NOMO-1 treated with DMSO at 0.1 percent for 48 hours (cell line): ENCODE measurements around the gene GTF3C5.
"Not testable (repeated sequence)": the region's sequence is repeated elsewhere in the genome, so short reads cannot be mapped to it uniquely, and the experiment has no call there.

Source experiments
- DNase-seq: peaks from one replicate; lab custom pipeline; 2025; ENCODE audit not compliant: unreplicated experiment; lab: John Stamatoyannopoulos, UW

The GTF3C5 gene

DNA sequence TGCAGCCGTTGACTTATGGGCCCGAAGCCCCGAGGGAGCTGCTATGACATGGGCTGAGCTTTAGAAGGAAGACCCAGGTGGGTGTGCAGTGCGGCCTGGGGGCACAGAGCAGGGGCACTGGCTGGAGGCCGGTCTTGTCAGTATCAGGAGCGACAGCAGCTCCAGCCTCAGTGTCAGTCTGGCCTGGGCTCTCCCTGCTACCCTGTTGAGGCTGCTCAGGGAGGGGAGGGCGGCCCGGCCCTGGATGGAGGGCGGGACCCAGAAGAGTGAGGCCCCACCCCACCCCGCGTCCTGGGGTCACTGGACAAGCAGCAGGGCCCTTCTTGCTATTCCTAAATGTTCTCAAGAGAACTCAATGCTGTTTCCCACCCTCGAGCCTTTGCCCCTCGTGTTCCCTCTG lies 34.3 kb upstream of the GTF3C5 start:
- no peak for DNase-seq

DNA sequence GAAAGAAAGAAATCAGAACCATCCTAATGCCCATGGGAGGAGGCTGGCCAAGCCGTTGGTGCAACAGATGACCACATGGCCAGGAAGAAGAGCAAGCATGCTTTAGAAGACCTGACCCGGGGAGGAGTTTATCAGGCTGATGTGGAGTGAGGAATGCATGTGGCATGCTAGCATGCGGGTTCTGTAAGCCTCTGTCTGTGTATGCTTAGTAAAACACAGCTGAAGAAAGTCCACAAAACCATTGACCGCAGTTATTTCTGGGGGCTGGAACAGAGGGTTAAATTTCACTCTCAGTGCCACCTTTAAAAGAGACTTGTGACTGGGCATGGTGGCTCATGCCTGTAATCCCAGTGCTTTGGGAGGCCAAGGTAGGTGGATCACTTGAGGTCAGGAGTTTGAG lies 33.2 kb upstream of the GTF3C5 start:
- DNase-seq = no peak

DNA sequence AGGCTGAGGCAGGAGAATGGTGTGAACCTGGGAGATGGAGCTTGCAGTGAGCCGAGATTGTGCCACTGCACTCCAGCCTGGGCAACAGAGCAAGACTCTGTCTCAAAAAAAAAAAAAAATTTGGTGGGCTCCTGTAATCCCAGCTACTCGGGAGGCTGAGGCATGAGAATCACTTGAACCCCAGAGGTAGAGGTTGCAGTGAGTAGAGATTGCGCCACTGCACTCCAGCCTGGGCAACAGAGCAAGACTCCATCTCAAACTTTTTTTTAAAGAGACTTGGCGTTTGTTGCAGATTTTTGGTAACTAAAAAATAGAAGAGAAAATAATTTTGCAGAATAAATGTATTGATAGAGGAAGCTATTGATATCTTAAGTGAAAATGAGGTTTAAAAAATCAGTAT lies 32.6 kb upstream of the GTF3C5 start:
- DNase-seq = not testable (repeated sequence)

DNA sequence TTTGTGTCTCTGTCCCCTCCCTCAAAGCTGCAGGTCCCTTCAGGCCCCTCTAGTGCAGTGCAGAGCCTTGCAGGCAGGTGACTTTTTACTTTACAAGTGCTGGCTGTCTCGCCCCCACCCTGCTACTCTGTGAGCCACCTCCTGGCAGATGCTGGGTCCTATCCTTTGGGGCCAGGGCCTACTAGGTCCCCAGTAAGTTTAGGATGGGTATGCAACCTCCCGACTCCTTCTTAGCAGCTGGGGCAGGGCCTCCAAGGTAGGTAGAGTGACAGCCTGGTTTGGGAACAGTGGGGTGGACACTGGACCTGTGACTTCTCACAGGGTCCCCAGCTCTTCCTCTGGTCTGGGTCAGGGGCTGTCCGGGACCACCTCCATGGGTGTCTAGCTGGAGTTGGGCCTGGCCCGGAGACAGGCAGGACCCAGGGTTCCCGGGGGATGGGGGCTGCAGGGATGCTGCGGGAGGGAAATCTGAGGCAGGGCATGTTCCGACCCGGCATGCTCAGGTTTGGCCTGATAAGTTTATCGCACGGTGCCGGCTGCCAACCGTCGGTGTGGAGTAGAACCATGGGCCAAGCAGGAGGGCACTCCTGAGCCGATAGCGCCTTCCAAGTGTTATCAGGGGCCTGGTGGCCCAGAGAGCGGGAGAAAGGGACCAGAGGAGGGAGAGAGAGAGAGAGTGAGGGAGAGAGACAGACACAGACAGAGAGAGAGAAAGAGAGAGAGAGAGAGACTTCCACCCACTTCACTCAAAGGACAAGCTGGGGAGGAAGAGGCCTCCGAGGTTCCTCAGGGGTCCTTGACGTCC lies 31.8 kb upstream of the GTF3C5 start:
- no peak for DNase-seq

DNA sequence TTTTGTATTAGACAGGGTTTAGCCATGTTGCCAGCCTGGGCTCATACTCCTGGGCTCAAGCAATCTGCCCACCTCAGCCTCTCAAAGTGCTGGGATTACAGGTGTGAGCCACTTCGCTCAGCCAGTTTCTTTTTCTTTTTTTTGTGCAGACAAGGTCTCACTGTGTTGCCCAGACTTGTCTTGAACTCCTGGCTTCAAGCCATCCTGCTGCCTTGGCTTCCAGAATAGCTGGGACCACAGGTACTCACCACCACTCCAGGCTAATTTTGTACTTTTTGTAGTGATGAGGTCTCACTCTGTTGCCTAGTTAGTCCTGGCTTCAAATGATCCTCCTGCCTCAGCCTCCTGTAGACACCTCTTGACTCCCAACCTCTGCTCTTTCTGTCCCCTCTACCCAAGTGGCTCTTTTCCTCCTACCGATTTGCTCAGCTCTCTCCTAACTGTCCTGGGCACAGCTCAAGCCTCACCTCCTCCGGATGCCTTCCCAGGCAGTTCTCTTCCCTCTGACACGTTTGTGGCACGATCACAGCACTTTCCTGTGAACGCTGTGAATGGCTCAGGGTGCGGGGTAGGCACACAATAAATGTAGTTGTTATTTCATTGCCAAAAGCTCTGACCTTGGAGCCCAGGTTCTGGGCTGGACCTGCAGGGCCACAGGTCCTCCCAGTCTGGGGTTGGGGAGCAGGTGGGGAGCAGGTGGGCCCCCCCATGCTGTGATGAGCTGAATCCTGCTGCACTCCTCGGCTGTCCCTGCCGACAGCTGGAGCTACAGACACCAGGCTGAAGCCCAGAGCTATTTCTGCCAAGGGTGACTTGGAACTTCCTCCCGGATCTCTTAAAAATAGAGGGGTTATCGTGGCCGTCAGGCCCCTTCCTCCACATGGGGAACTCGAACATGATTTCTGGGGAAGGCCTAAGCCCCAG lies 28.4 kb upstream of the GTF3C5 start:
- DNase-seq = no peak

DNA sequence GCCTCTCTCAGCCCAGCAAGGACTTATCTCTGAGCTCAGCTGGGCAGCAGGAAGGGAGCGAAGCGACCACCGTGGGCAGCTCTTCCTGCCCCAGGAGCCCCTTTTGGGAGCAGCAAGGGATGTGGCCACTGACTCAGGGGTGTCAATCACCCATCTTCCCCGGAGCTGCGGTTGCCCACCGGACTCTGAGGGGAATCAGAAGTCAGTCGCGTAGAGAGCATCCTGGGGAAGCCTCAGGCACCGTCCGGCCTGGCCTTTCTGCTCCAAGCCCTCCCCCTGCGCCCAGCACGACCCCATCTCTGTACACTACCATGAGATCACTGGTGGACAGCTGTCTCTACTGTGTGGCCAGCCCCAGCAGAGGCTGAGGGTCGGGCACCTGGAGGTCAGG lies 27.7 kb upstream of the GTF3C5 start:
- no peak for DNase-seq

- no peak for DNase-seq
Observed at GRCh38 chr9:133003671-133004090, 27.1 kb upstream of the GTF3C5 start.

DNA sequence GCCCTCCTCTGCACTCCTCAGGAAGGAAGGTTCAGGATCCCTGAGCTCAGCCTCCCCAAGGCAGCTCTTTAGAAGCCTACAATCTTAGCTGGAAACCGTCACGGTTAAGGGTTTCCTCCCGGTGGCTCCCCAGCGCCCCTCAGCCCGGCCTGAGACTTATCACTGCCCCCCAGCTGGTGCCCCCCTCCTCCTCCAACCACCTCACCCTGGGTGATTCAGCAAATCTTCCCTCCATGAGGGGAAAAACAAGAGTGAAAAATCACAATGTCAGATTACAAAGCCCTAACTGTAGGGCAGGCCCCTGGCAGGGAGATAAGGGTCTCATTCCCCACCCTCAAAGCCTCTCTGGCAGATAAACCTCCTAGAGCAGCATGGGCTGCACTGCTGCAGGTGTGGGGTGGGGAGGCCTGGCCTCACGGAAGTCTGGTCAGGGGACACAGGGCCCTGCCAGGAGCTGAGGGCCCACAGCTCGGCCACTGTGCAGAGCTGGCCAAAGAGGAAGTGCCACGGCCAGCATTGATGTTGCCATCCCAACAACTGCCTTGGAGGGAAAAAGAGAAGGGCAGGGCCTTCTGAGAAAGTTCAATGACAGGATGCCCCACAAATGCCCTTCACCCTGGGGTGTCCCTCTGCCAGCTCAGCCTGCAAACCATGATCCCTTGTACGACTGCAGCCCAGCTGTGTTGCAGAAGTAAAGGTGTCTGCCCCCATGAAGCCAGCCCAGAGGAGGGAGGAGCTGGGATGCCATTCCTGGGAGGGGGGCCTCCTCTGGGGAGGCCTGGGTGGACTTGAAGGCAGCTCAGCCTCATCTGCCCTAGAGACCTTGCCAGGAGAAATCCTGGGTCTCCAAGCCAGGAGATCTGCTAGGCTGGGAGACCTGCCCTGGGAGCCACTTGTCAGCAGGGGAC lies 26.5 kb upstream of the GTF3C5 start:
- peak; percentile 40 for DNase-seq

DNA sequence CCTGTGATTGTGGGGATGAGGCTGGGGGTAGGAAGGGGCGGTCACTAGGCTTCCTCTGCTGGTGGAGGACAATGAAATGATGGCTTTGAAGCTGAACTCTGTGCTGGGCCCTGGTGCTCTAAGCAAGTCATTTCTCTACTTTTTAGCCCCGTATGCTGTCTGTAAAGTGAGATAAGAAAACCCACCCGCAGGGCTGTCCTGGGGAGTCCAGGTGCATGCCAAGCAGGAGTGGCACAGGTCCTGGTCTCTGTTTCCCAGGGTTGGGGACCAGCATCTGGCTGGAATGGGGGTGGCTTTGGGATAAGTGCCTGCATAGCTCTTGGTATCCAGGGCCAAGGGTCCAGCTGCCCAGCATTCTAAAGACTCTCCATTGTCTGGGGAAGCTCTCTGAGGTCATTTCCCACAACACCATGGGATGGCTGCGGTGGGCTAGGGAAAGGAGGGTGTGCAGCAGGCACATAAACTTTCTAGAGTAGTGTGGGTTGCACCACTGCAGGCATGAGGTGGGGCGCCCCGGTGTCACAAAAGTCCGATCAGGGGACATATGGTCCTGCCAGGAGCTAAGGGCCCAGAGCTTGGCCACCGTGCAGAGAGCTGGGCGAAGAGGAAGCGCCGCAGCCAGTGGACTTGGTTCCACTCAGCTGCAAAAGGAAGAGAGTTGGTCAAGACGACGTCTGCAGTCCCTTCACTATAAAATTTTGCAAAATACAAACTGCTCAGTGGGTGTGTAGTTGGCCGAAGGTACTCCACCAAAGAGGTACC lies 25.6 kb upstream of the GTF3C5 start:
- DNase-seq = no peak

GRCh38 chr9:133005957-133006356 lies 24.8 kb upstream of the GTF3C5 start:
- DNase-seq = no peak

DNA sequence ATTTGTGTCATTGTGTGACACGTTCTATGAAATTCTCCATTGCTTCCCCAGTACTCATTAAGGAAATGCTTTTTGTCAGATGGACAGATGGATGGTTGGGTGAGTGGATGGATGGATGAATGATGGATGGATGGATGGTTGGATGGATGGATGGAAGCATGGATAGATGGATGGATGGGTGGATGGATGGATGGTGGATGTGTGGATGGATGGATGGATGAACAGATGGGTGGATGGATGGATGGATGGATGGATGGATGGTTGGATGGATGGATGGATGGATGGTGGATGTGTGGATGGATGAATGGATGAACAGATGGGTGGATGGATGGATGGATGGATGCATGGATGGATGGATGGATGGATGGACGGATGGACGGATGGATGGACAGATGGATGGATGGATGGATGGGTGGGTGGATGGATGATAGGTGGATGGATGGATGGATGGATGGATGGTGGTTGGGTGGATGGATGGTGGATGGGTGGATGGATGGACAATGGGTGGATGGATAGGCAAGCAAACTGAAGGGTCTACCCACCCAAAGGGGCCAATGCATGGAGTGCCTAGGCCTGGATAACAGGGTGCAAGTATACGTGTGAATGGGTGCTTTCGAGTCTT lies 24.0 kb upstream of the GTF3C5 start:
- no peak for DNase-seq

DNA sequence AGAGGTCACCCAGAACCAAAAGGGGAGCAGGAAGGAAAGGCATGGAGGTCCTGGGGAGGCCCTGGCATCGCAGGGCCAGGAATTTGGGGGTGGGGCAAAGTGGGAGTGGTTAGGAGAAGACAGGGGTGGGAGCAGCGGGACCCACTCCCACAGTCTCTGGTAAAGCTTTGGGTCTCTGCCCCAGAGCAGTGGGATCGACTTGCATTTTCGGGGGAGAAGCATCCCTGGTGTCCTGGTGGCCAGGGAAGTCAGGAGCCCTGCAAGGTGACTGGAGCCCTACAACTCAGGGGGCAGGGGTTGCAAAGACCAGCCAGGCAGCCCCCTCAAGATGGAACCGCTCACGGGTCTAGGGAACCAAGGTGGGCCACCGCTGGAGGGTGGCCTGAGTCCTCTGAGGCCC lies 22.4 kb upstream of the GTF3C5 start:
- no peak for DNase-seq

GRCh38 chr9:133008824-133009223 lies 22.0 kb upstream of the GTF3C5 start:
- peak; percentile 89 for DNase-seq

GRCh38 chr9:133009906-133010582 lies 20.8 kb upstream of the GTF3C5 start:
- DNase-seq = no peak

DNA sequence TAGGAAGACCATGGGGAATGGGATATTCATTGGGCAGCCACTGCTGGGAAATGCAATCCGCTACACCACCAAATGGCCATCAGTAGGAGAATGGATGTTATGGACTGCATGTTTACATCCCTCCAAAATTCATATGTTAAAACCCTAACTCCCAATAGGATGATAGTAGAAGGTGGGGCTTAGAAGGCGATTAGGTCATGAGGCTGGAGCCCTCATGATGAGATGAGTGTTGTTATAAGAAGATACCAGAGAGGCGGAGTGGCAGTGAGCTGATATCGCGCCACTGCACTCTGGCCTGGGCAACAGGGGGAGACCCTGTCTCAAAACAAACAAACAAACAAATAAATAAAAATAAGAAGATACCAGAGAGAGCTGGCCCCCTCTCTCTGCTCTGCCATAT lies 16.1 kb upstream of the GTF3C5 start:
- DNase-seq = no peak

- peak; percentile 11 for DNase-seq
Observed at GRCh38 chr9:133023117-133023890, 7.5 kb upstream of the GTF3C5 start.

DNA sequence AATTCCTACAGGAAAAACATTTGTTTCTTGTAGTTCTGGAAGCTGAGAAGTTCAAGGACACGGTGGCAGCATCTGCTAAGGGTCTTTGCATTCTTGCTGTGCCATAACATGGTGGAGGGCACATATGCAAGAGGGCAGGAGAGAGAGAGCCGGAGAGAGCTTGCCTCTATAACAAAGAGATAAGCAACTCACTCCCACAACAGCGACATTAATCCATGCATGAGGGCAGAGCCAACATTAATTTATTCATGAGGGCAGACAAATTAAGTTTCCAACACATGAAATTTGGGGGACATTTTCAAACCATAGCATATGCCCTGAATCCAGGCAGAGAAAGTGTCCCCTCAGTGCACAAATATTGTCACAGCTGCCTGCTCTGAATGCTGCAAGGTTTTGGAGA lies 4.4 kb upstream of the GTF3C5 start:
- no peak for DNase-seq

DNA sequence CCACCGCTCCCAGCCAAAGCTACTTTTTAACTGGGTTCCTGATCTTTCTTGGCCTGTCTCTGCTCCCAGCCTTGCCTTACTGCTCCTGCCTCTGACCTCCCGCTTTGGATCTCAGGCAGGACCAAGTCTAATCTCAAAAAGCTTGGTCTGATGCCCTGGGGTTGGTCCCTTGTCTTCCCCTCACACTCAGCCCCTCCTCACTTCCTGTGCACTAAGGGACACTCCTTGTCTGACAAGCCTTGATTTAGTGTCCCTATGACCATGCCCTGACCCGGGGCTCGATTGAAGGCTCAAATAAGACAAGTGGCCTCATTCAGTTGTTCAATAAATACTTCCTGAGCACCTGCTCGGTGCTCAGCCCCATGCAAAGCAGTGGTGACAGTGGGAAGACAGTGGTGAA lies 3.7 kb upstream of the GTF3C5 start:
- no peak for DNase-seq

DNA sequence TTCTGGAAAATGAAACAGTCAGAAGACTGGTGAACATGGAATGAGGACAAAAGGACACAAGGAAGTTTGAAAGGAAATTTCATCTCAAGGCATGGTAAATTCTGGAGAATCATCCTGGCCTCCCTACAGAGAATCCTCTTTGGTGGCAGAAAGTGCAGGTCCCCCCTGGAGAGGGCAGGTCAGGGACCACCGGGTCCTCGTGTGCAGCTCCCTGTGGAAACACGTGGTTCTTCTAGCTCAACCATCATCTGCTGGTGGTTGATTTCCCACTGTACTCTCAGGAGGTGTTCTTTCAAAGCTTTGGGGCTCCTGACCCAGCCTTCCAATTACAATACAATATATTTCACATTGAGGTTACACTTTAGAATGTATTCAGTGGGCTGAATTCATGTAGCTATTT lies 2.6 kb upstream of the GTF3C5 start:
- DNase-seq = no peak
